Activated CD8-positive, alpha-beta memory T cell treated with anti-CD3 and anti-CD28 coated beads for 24 hours (primary cell): Measurements from ENCODE around the gene BANK1.

Experiments used
- DNase-seq: peaks from one replicate; pipeline ENCODE4 v3.0.0-alpha.2; 2020

Gene BANK1

GRCh38 chr4:102037566-102037965 is 247.0 kb downstream of the BANK1 start:
- DNase-seq, result no peak

- DNase-seq, result no peak
Observed at GRCh38 chr4:102042871-102043802, 252.6 kb downstream of the BANK1 start.

GRCh38 chr4:102047616-102048015 is 257.1 kb downstream of the BANK1 start:
- no peak for DNase-seq

- no peak for DNase-seq
Observed at GRCh38 chr4:102055805-102056204, 265.3 kb downstream of the BANK1 start.

- no peak for DNase-seq
Observed at GRCh38 chr4:102057122-102057521, 266.6 kb downstream of the BANK1 start.

- no peak for DNase-seq
Observed at GRCh38 chr4:102061133-102061532, 270.6 kb downstream of the BANK1 start.

- DNase-seq, result no peak
Observed at GRCh38 chr4:102064747-102065442, 274.4 kb downstream of the BANK1 start.

- DNase-seq, result no peak
Observed at GRCh38 chr4:102076622-102077021, 286.1 kb downstream of the BANK1 start.

- no peak for DNase-seq
Observed at GRCh38 chr4:102080184-102080583, 289.7 kb downstream of the BANK1 start.

- DNase-seq, result no peak
Observed at GRCh38 chr4:102089850-102090621, 299.5 kb downstream of the BANK1 start.

GRCh38 chr4:102091656-102092055 is 301.1 kb downstream of the BANK1 start:
- no peak for DNase-seq

- DNase-seq, result no peak
Observed at GRCh38 chr4:102094481-102094880, 304.0 kb downstream of the BANK1 start.

- DNase-seq, result no peak
Observed at GRCh38 chr4:102103368-102103767, 312.8 kb downstream of the BANK1 start.

GRCh38 chr4:102104278-102104677 is 313.7 kb downstream of the BANK1 start:
- DNase-seq, result no peak

- DNase-seq, result no peak
Observed at GRCh38 chr4:102105983-102106382, 315.5 kb downstream of the BANK1 start.

GRCh38 chr4:102114118-102114630 is 323.6 kb downstream of the BANK1 start:
- no peak for DNase-seq

- DNase-seq, result no peak
Observed at GRCh38 chr4:102116121-102116520, 325.6 kb downstream of the BANK1 start.

- DNase-seq, result no peak
Observed at GRCh38 chr4:102120846-102121245, 330.3 kb downstream of the BANK1 start.
